Aorta (tissue), 5 donors: ENCODE results near the gene TEKT5. TPM values are rescaled to one million over a fixed set of nuclear protein-coding genes. Genes with fewer than 3 reads are reported as not detected.
"Not testable (repeated sequence)": the region's sequence is repeated elsewhere in the genome, so short reads cannot be mapped to it uniquely, and the experiment has no call there.

Source experiments
- ATAC-seq: fragments of 200-7000 bp; cut with Tn5 transposase; one replicate; pipeline ENCODE4 v1.9.1; 2022; ENCODE audit warnings: moderate library complexity; ENCODE audit not compliant: low FRiP score
- DNase-seq, 2 donors: peaks; one replicate each; pipeline ENCODE4 v3.0.0-alpha.2; 2020
- H3K27ac ChIP-seq, 2 donors: one replicate each; pipeline ENCODE4 v1.5.1; 2013; ENCODE audit warnings: low read length in 2 of 2, mild to moderate bottlenecking in 2 of 2, moderate library complexity in 2 of 2, control low read depth in 1 of 2, inconsistent platforms in 1 of 2, low read depth in 1 of 2
- H3K27me3 ChIP-seq, 2 donors: one replicate each; pipeline ENCODE4 v1.6.1; 2013; ENCODE audit warnings: control low read depth in 1 of 2, low read length in 1 of 2, mild to moderate bottlenecking in 1 of 2, moderate library complexity in 1 of 2; ENCODE audit not compliant: insufficient read depth in 2 of 2, control insufficient read depth in 1 of 2
- H3K36me3 ChIP-seq, 2 donors: one replicate each; pipeline ENCODE4 v1.6.1; 2013; ENCODE audit warnings: control low read depth in 1 of 2, low read length in 1 of 2, mild to moderate bottlenecking in 1 of 2; ENCODE audit not compliant: insufficient read depth in 2 of 2, control insufficient read depth in 1 of 2
- H3K4me1 ChIP-seq, 2 donors: one replicate each; pipeline ENCODE4 v1.6.1; 2013; ENCODE audit warnings: low read length in 2 of 2, control low read depth in 1 of 2, mild to moderate bottlenecking in 1 of 2, moderate library complexity in 1 of 2; ENCODE audit not compliant: insufficient read depth in 2 of 2, control insufficient read depth in 1 of 2
- H3K4me3 ChIP-seq, 2 donors: one replicate each; pipeline ENCODE4 v1.5.1; 2013; ENCODE audit warnings: low read length in 2 of 2, control low read depth in 1 of 2, mild to moderate bottlenecking in 1 of 2
- H3K9me3 ChIP-seq: one replicate; pipeline ENCODE4 v1.6.1; 2013; ENCODE audit warnings: mild to moderate bottlenecking, low read length; ENCODE audit not compliant: control insufficient read depth
- WGBS, 2 donors: extraction: QIAGEN DNeasy Blood & Tissue Kit; methylation state at CpG; one replicate each; pipeline ENCODE4 v1.1.7; 2013; 5-methylcytosine and 5-hydroxymethylcytosine counted together
- intact Hi-C, 2 donors: fragments of 100-400 bp; cut with DNase I; formaldehyde crosslinking; loops; one replicate each; pipeline versions ENCODE4 v1.14.2 to v1.15.0; 2022
- polyA plus RNA-seq, 2 donors: library from polyadenylated mRNA; stranded (reverse); fragments of 200-250 nt; gene quantifications; one replicate each; pipeline ENCODE4 v1.2.3, GENCODE V29; 2013
- total RNA-seq, 2 donors: library from RNA; stranded (reverse); fragmentation: NEBNext Ultra II Directional; extraction: Animal tissue kit (Norgen Biotek cat#: 25700); gene quantifications; one replicate each; pipeline ENCODE4 v1.2.1, GENCODE V29; 2021
- donor health status: healthy with polysubstance abuse.
- donor health status: Bipolar disorder and iron deficiency.
- donor health status: DM: no; HTN: no; CAD: no.
- donor health status: DM: no; HTN: no; CAD: no.
- donor health status: DM: yes; HTN: yes; CAD: no.

Gene TEKT5
- total and polyA plus RNA-seq, 4 donors, result 0.29 to 2.9 (median 0.39) TPM; not detected in 1

- 81 to 84% methylated on average over 29 of the region's 29 CpGs for WGBS, 2 donors
- H3K4me1 ChIP-seq, result no peaks in the 10 kb centered on the region
- no peaks in the 10 kb centered on the region for H3K9me3 ChIP-seq
- ATAC-seq (no peak), DNase-seq (peak in 1 of 2 donors; percentile 16)
- H3K4me3 ChIP-seq, result no peak overlapping the region
- no peaks in the 10 kb centered on the region for H3K36me3 ChIP-seq
- H3K27ac ChIP-seq, result no peak overlapping the region
- H3K27me3 ChIP-seq, result no peaks in the 10 kb centered on the region
- intact Hi-C loops, result no loop called here
Measured at GRCh38 chr16:10681310-10682308, 13.1 kb downstream of the TEKT5 start.

DNA sequence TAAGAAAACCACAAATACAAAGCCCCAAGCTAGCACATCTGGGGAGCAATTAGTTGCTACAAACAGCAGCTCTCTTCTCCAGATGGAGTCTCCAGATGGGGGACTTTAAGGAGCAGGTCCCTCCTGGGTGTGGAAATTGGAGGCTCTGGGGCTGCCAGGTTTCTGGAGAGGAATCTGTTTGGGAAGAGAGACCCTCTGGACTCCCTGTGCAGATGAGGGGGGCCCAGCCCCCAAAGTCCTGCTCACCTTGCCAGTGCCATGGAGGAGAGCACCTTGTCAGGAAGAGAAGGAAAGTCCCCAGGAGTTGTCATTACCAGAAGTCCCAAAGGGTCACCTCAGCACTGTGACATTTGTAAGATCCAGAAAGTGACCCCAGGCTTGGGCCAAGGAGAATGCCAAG lies 14.8 kb downstream of the TEKT5 start:
- H3K9me3 ChIP-seq, result no peaks in the 10 kb centered on the region
- no peaks in the 10 kb centered on the region for H3K36me3 ChIP-seq
- H3K4me3 ChIP-seq, result no peak overlapping the region
- intact Hi-C loops, result no loop called here
- ATAC-seq (no peak), DNase-seq (peak in 1 of 2 donors; percentile 40)
- H3K27me3 ChIP-seq, result no peaks in the 10 kb centered on the region
- no peaks in the 10 kb centered on the region for H3K4me1 ChIP-seq
- no peak overlapping the region for H3K27ac ChIP-seq

GRCh38 chr16:10679441-10679840 lies 15.3 kb downstream of the TEKT5 start:
- H3K36me3 ChIP-seq, DNase-seq, H3K27ac ChIP-seq, H3K4me3 ChIP-seq, ATAC-seq, H3K9me3 ChIP-seq, intact Hi-C loops, H3K27me3 ChIP-seq, H3K4me1 ChIP-seq: not testable (repeated sequence)
- WGBS, 2 donors, result 94 to 95% methylated on average over 7 of the region's 7 CpGs

- Histone ChIP-seq H3K4me3 (no peak overlapping the region), H3K4me1 (no peaks in the 10 kb centered on the region), H3K36me3 (no peaks in the 10 kb centered on the region), H3K9me3 (no peaks in the 10 kb centered on the region), H3K27ac (no peak overlapping the region), H3K27me3 (no peaks in the 10 kb centered on the region)
- 66 to 77% methylated on average over 2 of the region's 2 CpGs for WGBS, 2 donors
- ATAC-seq (no peak), DNase-seq (no peak)
- intact Hi-C loops, result no loop called here
Measured at GRCh38 chr16:10678655-10679054, 16.1 kb downstream of the TEKT5 start.

DNA sequence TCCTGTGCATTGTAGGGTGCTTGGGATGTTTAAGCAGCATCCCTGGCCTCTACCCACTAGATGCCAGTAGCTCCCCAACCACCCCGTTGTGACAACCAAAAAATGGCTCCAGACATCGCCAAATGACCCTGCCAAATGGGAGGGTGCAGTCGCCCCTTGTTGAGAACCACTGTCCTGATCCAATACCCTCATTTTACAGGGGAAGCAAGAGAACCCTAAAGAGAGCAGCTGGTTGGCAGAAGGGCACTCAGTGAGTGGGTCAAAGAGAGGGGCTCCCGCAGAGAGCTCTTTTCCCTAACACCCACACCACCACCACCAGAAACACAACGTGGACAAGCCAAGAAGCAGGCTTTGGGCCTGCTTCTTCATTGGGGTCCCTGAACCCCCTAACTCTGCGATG lies 18.4 kb downstream of the TEKT5 start:
- ATAC-seq (no peak), DNase-seq (peak in 1 of 2 donors; percentile 27)
- Histone ChIP-seq H3K4me3 (no peak overlapping the region), H3K36me3 (no peaks in the 10 kb centered on the region), H3K9me3 (no peaks in the 10 kb centered on the region), H3K4me1 (no peaks in the 10 kb centered on the region), H3K27ac (no peak overlapping the region), H3K27me3 (no peaks in the 10 kb centered on the region)
- intact Hi-C loops, result no loop called here
- whole genome bisulfite sequencing, 2 donors, result 96 to 98% methylated on average over 6 of the region's 6 CpGs

- DNase-seq, result peak in 1 of 2 donors; percentile 47
- no peaks in the 10 kb centered on the region for H3K4me1 ChIP-seq
- intact Hi-C loops, result no loop called here
- ATAC-seq, result no peak
- no peaks in the 10 kb centered on the region for H3K27me3 ChIP-seq
- no peak overlapping the region for H3K27ac ChIP-seq
- no peaks in the 10 kb centered on the region for H3K36me3 ChIP-seq
- H3K4me3 ChIP-seq, result no peak overlapping the region
- whole genome bisulfite sequencing, 2 donors, result 94 to 96% methylated on average over 13 of the region's 13 CpGs
- no peaks in the 10 kb centered on the region for H3K9me3 ChIP-seq
Measured at GRCh38 chr16:10675861-10676260, 18.9 kb downstream of the TEKT5 start.

DNA sequence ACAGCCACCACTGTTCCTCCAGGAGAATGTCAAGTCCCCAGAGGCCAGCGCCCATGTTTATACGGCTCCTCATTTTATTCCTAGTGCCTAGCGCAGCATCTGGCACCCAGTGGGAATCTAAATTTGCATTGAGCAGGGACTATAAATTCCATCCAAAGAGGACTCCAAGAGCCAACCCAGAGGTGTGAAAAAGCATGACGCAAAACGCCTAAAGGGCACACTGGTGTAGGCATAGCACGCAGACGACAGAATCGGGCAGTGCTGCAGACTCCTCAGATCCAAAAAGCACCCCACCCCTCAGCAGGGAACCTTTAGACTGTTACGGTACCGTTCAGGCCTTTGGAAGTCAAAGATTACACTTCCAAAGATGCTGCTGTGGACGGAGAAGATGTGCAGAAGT lies 19.5 kb downstream of the TEKT5 start:
- DNase-seq (no peak), ATAC-seq (no peak)
- Histone ChIP-seq H3K9me3 (no peaks in the 10 kb centered on the region), H3K27me3 (no peaks in the 10 kb centered on the region), H3K36me3 (no peaks in the 10 kb centered on the region), H3K4me1 (no peaks in the 10 kb centered on the region), H3K4me3 (no peak overlapping the region), H3K27ac (no peak overlapping the region)
- intact Hi-C loops, result no loop called here
- 68 to 69% methylated on average over 11 of the region's 11 CpGs for WGBS, 2 donors

DNA sequence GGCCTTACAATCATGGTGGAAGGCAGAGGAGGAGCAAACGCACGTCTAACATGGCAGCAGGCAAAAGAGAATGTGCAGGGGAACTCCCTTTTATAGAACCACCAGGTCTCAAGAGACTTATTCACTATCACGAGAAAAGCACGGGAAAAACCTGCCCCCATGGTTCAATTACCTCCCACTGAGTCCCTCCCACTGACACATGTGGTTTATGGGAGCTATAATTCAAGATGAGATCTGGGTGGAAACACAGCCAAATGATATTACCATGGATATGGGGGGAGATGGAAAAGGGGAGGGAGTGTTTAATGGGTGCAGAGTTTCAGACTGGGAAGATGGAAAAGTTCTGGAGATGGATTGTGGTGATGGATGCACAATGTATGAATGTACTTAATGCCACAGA lies 23.0 kb downstream of the TEKT5 start:
- no peak overlapping the region for H3K27ac ChIP-seq
- no peaks in the 10 kb centered on the region for H3K36me3 ChIP-seq
- no peaks in the 10 kb centered on the region for H3K4me1 ChIP-seq
- no peak overlapping the region for H3K4me3 ChIP-seq
- whole genome bisulfite sequencing, 2 donors, result 73 to 75% methylated on average over 4 of the region's 4 CpGs
- intact Hi-C loops, result no loop called here
- DNase-seq (no peak), ATAC-seq (no peak)
- H3K9me3 ChIP-seq, result no peaks in the 10 kb centered on the region
- no peaks in the 10 kb centered on the region for H3K27me3 ChIP-seq

DNA sequence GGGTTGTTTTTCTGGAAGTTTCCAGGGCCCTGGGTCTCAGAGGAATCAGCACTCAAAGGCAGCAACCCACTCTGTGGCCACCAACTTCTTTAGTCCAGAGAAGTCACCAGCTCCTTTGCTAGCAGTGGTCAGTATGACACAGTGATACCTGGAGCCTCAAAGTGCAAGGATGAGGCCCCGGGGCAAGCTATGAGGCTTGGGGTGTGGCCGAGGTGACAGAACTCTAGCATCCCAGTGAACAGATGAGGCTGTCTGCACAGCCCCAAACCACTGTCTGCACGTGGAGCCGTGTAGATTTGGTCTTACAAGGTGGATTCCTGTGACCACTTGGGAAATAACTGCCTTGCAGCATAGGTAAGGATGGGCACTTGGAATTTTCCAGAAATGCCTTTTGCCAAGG lies 24.9 kb downstream of the TEKT5 start:
- H3K9me3 ChIP-seq, result no peaks in the 10 kb centered on the region
- 90 to 91% methylated on average over 4 of the region's 4 CpGs for WGBS, 2 donors
- H3K27ac ChIP-seq, result no peak overlapping the region
- ATAC-seq (no peak), DNase-seq (no peak)
- no peak overlapping the region for H3K4me3 ChIP-seq
- no peaks in the 10 kb centered on the region for H3K4me1 ChIP-seq
- H3K36me3 ChIP-seq, result no peaks in the 10 kb centered on the region
- intact Hi-C loops, result no loop called here
- no peaks in the 10 kb centered on the region for H3K27me3 ChIP-seq
